HL-60/S4 (cell line): ENCODE results near the gene OR51I2.

Experiments used
- in situ Hi-C: fragments of 300-500 bp; cut with MboI; formaldehyde crosslinking; loops from 2 replicates; pipeline ENCODE4 v1.14.3; 2022; ENCODE audit warnings: low sequenced_read_pairs

OR51I2 gene

GRCh38 chr11:5449023-5449422, at the start of gene OR51I2:
TSS of gene OR51I2 (plus strand) at chr11:5449323. CDS start at chr11:5453489, 4,166 bp downstream.
- in situ Hi-C loops: no loop called here

GRCh38 chr11:5405173-5405572, 44.0 kb upstream of the OR51I2 start:
- in situ Hi-C loops: no loop called here

GRCh38 chr11:5420993-5421392, 28.1 kb upstream of the OR51I2 start:
- in situ Hi-C loops: no loop called here

GRCh38 chr11:5421811-5422210, 27.3 kb upstream of the OR51I2 start, which contains the start of gene OR51Q1:
TSS of gene OR51Q1 (plus strand) at chr11:5422111. CDS start at chr11:5422201, 90 bp downstream.
- in situ Hi-C loops: no loop called here

- in situ Hi-C loops: no loop called here
Observed at GRCh38 chr11:5423131-5423530, 26.0 kb upstream of the OR51I2 start.

GRCh38 chr11:5441414-5441813, 7.7 kb upstream of the OR51I2 start, which contains the start of gene OR51I1:
TSS of gene OR51I1 (minus strand) at chr11:5441514. CDS start at chr11:5441514, 0 bp downstream.
- in situ Hi-C loops: no loop called here

GRCh38 chr11:5443835-5444393, 5.2 kb upstream of the OR51I2 start:
- in situ Hi-C loops: no loop called here

GRCh38 chr11:5449432-5449831, 309 bp downstream of the OR51I2 start:
- in situ Hi-C loops: no loop called here

- in situ Hi-C loops: no loop called here
Observed at GRCh38 chr11:5460983-5461621, 12.0 kb downstream of the OR51I2 start.

- in situ Hi-C loops: no loop called here
Observed at GRCh38 chr11:5467527-5467926, 18.4 kb downstream of the OR51I2 start.

- in situ Hi-C loops: no loop called here
Observed at GRCh38 chr11:5473921-5474320, 24.8 kb downstream of the OR51I2 start.

- in situ Hi-C loops: no loop called here
Observed at GRCh38 chr11:5476186-5476819, 27.2 kb downstream of the OR51I2 start.

GRCh38 chr11:5486003-5486402, 36.9 kb downstream of the OR51I2 start:
- in situ Hi-C loops: no loop called here

- in situ Hi-C loops: no loop called here
Observed at GRCh38 chr11:5486421-5486820, 37.3 kb downstream of the OR51I2 start.

- in situ Hi-C loops: no loop called here
Observed at GRCh38 chr11:5488385-5488784, 39.3 kb downstream of the OR51I2 start, which contains the start of gene OR52D1. TSS of gene OR52D1 (plus strand) at chr11:5488685. CDS start at chr11:5488707, 22 bp downstream.

- in situ Hi-C loops: no loop called here
Observed at GRCh38 chr11:5488798-5489399, 39.8 kb downstream of the OR51I2 start.

GRCh38 chr11:5489576-5490357, 40.6 kb downstream of the OR51I2 start:
- in situ Hi-C loops: no loop called here

GRCh38 chr11:5499671-5500070, 50.5 kb downstream of the OR51I2 start:
- in situ Hi-C loops: no loop called here

- in situ Hi-C loops: no loop called here
Observed at GRCh38 chr11:5500393-5500801, 51.3 kb downstream of the OR51I2 start.

- in situ Hi-C loops: no loop called here
Observed at GRCh38 chr11:5504403-5504921, 55.3 kb downstream of the OR51I2 start.
